Measurements from ENCODE around the gene GJB4.

- no peak for TF ChIP-seq POLR2AphosphoS5 (IDR thresholded peaks at IDR 0.05; ENCODE audit: low read depth, low read length)
- TF ChIP-seq POLR2A (IDR thresholded peaks at IDR 0.05; ENCODE audit: low read depth, low read length) = no peak
- no peak for TF ChIP-seq TAF1 (IDR thresholded peaks at IDR 0.05; ENCODE audit: low read depth, low read length)
- no peak for TF ChIP-seq PAX5 (IDR thresholded peaks at IDR 0.05; ENCODE audit: insufficient read depth, low read length, severe bottlenecking)
- no peak for TF ChIP-seq SPI1 (IDR thresholded peaks at IDR 0.05; ENCODE audit: low read depth, low read length)
Measured at GRCh38 chr1:34713443-34713842, 46.1 kb upstream of the GJB4 start.

Measured in GM12891 (cell line).